HepG2 (cell line): ENCODE data around the gene TBC1D4. TPM values are rescaled to one million over a fixed set of nuclear protein-coding genes. Genes with fewer than 3 reads are reported as not detected.
A peak's percentile ranks its signal among the peaks of the same experiment; 100 is the strongest.

Source experiments
- FOSL2 ChIP-seq: sonication (generic); formaldehyde crosslinking; IDR thresholded peaks from 2 replicates; pipeline ENCODE4 v1.4.0; 2020; ENCODE audit warnings: missing genetic modification reagents
- FOXA3 ChIP-seq: IDR thresholded peaks from 2 replicates; pipeline ENCODE4 v1.6.1; 2016; ENCODE audit warnings: missing genetic modification reagents, missing compliant biosample characterization
- FOXO1 ChIP-seq: sonication (generic); formaldehyde crosslinking; IDR thresholded peaks from 2 replicates; pipeline ENCODE4 v1.4.0; 2020; ENCODE audit warnings: missing genetic modification reagents
- IRF2 ChIP-seq: IDR thresholded peaks from 2 replicates; pipeline ENCODE4 v1.6.1; 2018; ENCODE audit warnings: missing genetic modification reagents, missing compliant biosample characterization
- KLF15 ChIP-seq: sonication (generic); formaldehyde crosslinking; IDR thresholded peaks from 2 replicates; pipeline ENCODE4 v1.8.1; 2023; ENCODE audit warnings: borderline replicate concordance, mild to moderate bottlenecking, inconsistent platforms, missing genetic modification reagents, mixed read lengths
- KLF16 ChIP-seq, 2 experiments: sonication (generic) in 1 of 2; formaldehyde crosslinking in 1 of 2; IDR thresholded peaks; 2 replicates each; pipeline versions ENCODE4 v1.6.1 to v1.8.0; 2016 to 2023; ENCODE audit warnings: missing genetic modification reagents in 2 of 2, missing compliant biosample characterization in 1 of 2
- LCORL ChIP-seq, 2 experiments: fragments of 450-650 bp in 1 of 2; sonication (generic) in 1 of 2; formaldehyde crosslinking in 1 of 2; IDR thresholded peaks; 2 replicates each; pipeline versions ENCODE4 v1.5.0 to v1.6.1; 2017 to 2020; ENCODE audit warnings: antibody characterized with exemption in 1 of 2, missing genetic modification reagents in 1 of 2
- MXI1 ChIP-seq: IDR thresholded peaks from 3 replicates; pipeline ENCODE4 v1.6.1; 2012; ENCODE audit warnings: low read depth, low read length, inconsistent platforms, borderline replicate concordance
- POLR2A ChIP-seq, 2 experiments: IDR thresholded peaks; 2 replicates each; pipeline ENCODE4 v1.6.1; 2011; ENCODE audit warnings: low read depth in 2 of 2, low read length in 2 of 2, mild to moderate bottlenecking in 1 of 2, moderate library complexity in 1 of 2; ENCODE audit not compliant: insufficient read depth in 1 of 2
- PTBP1 ChIP-seq: fragments of 200-400 bp; formaldehyde crosslinking; IDR thresholded peaks from 2 replicates; pipeline ENCODE4 v1.6.1; 2018; ENCODE audit warnings: low read length, low read depth; ENCODE audit not compliant: poor library complexity, severe bottlenecking
- RARA ChIP-seq: IDR thresholded peaks from 2 replicates; pipeline ENCODE4 v1.6.1; 2016; ENCODE audit warnings: missing genetic modification reagents, missing compliant biosample characterization
- TBX3 ChIP-seq: fragments of 450-650 bp; IDR thresholded peaks from 2 replicates; pipeline ENCODE4 v1.6.1; 2017; ENCODE audit warnings: antibody characterized with exemption, mild to moderate bottlenecking, inconsistent platforms, borderline replicate concordance
- TCF7 ChIP-seq: sonication (generic); IDR thresholded peaks from 2 replicates; pipeline ENCODE4 v1.6.1; 2016; ENCODE audit warnings: antibody characterized with exemption, low read depth
- ZBTB8A ChIP-seq: sonication (generic); formaldehyde crosslinking; IDR thresholded peaks from 2 replicates; pipeline ENCODE4 v1.4.0; 2020; ENCODE audit warnings: mild to moderate bottlenecking, low read depth, missing genetic modification reagents, borderline replicate concordance
- ZNF329 ChIP-seq: sonication (generic); formaldehyde crosslinking; IDR thresholded peaks from 2 replicates; pipeline ENCODE4 v1.9.0; 2021; ENCODE audit warnings: low read depth, mild to moderate bottlenecking, missing genetic modification reagents
- ZNF569 ChIP-seq: sonication (generic); formaldehyde crosslinking; IDR thresholded peaks from 2 replicates; pipeline ENCODE4 v1.5.0; 2020; ENCODE audit warnings: mild to moderate bottlenecking, missing genetic modification reagents, moderate library complexity, borderline replicate concordance
- ZNF772 ChIP-seq: sonication (generic); formaldehyde crosslinking; IDR thresholded peaks from 2 replicates; pipeline ENCODE4 v1.5.0; 2020; ENCODE audit warnings: mild to moderate bottlenecking, missing genetic modification reagents
- ZNF773 ChIP-seq: sonication (generic); formaldehyde crosslinking; IDR thresholded peaks from 2 replicates; pipeline ENCODE4 v1.4.0; 2020; ENCODE audit warnings: missing genetic modification reagents, borderline replicate concordance
- polyA plus RNA-seq, 8 experiments: library from polyadenylated mRNA; depleted of rRNA in 3 of 8; stranded (reverse) in 7 of 8; unstranded in 1 of 8; fragments of >200 nt; fragmentation: Illumina TruSeq in 4 of 8; extraction: Trizol in 4 of 8; gene quantifications; 2 replicates each; pipeline versions ENCODE4 v1.2.1 to v1.2.3, GENCODE V29; 2011 to 2016; ENCODE audit warnings: low read depth in 4 of 8, missing spikeins in 1 of 8, mixed read lengths in 1 of 8; ENCODE audit not compliant: insufficient read depth in 1 of 8
- total RNA-seq, 5 experiments: library from RNA; depleted of rRNA; stranded (reverse); fragments of >200 nt; fragmentation: Illumina TruSeq; extraction: Trizol; gene quantifications; 2 replicates each; pipeline ENCODE4 v1.2.3, GENCODE V29; 2016; ENCODE audit warnings: low read depth in 1 of 5
- TF ChIP-seq, protein P1 (sequence below): fragments of 450-650 bp; IDR thresholded peaks from 2 replicates; pipeline ENCODE4 v1.6.1; 2017
- TF ChIP-seq, protein P2 (sequence below): sonication (generic); formaldehyde crosslinking; IDR thresholded peaks from 2 replicates; pipeline ENCODE4 v1.4.0; 2020; ENCODE audit warnings: mild to moderate bottlenecking, missing genetic modification reagents, borderline replicate concordance
- TF ChIP-seq, protein P3 (sequence below): IDR thresholded peaks from 2 replicates; pipeline ENCODE4 v1.4.0; 2020; ENCODE audit warnings: mild to moderate bottlenecking, missing genetic modification reagents

TBC1D4 gene
- total and polyA plus RNA-seq, 2 of the 13 experiments (the other 11 are each of a cell fraction or from before 2014, with no cell fraction given): 35.9 to 64.4 TPM

DNA sequence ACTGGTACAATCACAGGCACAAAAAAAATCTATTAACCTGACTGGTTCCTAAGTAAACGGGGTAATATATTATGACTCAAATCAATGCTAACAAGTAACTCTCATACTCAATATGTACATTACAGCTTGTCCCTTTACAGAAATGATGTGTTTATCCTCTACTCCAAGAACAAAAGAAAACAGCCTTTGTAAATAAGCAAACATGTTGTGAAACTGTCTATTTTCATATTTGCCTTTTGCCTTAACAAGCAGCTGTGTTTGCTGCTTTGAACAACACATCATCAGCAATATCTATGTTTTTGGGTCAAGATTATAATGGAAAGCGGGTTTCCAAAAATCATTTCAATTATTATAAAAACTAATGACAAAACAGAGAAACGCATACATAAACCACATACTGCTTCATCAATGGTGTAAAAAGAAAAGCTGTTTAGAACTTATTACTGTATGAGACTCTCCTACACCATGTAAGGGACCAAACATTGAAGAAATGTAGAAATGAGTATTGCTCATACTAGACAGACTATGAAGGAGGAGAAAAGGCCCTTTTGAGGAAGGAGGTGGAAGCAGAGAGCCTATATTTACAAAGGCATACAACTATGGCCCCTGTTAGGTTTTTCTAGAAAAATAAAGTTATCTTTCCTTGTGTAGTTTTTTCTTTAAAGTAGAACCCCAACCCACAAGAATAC is 14.8 kb downstream of the TBC1D4 start (continued):
- TF ChIP-seq ZNF329: no peak
- TF ChIP-seq ZNF772: no peak
- TF ChIP-seq, protein P1, sequence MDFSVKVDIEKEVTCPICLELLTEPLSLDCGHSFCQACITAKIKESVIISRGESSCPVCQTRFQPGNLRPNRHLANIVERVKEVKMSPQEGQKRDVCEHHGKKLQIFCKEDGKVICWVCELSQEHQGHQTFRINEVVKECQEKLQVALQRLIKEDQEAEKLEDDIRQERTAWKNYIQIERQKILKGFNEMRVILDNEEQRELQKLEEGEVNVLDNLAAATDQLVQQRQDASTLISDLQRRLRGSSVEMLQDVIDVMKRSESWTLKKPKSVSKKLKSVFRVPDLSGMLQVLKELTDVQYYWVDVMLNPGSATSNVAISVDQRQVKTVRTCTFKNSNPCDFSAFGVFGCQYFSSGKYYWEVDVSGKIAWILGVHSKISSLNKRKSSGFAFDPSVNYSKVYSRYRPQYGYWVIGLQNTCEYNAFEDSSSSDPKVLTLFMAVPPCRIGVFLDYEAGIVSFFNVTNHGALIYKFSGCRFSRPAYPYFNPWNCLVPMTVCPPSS: no peak
- no peak for TF ChIP-seq PTBP1
- TF ChIP-seq ZNF773 (CRISPR knock-in tag): no peak
- TF ChIP-seq, protein P2, sequence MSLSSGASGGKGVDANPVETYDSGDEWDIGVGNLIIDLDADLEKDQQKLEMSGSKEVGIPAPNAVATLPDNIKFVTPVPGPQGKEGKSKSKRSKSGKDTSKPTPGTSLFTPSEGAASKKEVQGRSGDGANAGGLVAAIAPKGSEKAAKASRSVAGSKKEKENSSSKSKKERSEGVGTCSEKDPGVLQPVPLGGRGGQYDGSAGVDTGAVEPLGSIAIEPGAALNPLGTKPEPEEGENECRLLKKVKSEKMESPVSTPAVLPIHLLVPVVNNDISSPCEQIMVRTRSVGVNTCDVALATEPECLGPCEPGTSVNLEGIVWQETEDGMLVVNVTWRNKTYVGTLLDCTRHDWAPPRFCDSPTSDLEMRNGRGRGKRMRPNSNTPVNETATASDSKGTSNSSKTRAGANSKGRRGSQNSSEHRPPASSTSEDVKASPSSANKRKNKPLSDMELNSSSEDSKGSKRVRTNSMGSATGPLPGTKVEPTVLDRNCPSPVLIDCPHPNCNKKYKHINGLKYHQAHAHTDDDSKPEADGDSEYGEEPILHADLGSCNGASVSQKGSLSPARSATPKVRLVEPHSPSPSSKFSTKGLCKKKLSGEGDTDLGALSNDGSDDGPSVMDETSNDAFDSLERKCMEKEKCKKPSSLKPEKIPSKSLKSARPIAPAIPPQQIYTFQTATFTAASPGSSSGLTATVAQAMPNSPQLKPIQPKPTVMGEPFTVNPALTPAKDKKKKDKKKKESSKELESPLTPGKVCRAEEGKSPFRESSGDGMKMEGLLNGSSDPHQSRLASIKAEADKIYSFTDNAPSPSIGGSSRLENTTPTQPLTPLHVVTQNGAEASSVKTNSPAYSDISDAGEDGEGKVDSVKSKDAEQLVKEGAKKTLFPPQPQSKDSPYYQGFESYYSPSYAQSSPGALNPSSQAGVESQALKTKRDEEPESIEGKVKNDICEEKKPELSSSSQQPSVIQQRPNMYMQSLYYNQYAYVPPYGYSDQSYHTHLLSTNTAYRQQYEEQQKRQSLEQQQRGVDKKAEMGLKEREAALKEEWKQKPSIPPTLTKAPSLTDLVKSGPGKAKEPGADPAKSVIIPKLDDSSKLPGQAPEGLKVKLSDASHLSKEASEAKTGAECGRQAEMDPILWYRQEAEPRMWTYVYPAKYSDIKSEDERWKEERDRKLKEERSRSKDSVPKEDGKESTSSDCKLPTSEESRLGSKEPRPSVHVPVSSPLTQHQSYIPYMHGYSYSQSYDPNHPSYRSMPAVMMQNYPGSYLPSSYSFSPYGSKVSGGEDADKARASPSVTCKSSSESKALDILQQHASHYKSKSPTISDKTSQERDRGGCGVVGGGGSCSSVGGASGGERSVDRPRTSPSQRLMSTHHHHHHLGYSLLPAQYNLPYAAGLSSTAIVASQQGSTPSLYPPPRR: peak; percentile 80
- TF ChIP-seq ZNF569 (CRISPR knock-in tag): no peak
- peak; percentile 60 for TF ChIP-seq TCF7
- TF ChIP-seq MXI1: no peak; the same call in 2 of the 3 replicates
- no peak for TF ChIP-seq IRF2 (CRISPR knock-in tag)
- TF ChIP-seq FOXA3 (CRISPR knock-in tag): peak; percentile 95
- TF ChIP-seq FOXO1 (CRISPR knock-in tag): peak; percentile 72; the same call in 1 of the 2 replicates
- no peak for TF ChIP-seq POLR2A (IDR thresholded peaks at IDR 0.05; ENCODE audit: insufficient read depth in 1 of 2, low read depth in 2 of 2, low read length in 2 of 2)
- no peak for TF ChIP-seq LCORL (IDR thresholded peaks at IDR 0.05)
- 0 out of 2 replicates have a peak, but pooled peaks have one; percentile 27 for TF ChIP-seq LCORL (CRISPR knock-in tag; IDR thresholded peaks at IDR 0.05)
- TF ChIP-seq, protein P3, sequence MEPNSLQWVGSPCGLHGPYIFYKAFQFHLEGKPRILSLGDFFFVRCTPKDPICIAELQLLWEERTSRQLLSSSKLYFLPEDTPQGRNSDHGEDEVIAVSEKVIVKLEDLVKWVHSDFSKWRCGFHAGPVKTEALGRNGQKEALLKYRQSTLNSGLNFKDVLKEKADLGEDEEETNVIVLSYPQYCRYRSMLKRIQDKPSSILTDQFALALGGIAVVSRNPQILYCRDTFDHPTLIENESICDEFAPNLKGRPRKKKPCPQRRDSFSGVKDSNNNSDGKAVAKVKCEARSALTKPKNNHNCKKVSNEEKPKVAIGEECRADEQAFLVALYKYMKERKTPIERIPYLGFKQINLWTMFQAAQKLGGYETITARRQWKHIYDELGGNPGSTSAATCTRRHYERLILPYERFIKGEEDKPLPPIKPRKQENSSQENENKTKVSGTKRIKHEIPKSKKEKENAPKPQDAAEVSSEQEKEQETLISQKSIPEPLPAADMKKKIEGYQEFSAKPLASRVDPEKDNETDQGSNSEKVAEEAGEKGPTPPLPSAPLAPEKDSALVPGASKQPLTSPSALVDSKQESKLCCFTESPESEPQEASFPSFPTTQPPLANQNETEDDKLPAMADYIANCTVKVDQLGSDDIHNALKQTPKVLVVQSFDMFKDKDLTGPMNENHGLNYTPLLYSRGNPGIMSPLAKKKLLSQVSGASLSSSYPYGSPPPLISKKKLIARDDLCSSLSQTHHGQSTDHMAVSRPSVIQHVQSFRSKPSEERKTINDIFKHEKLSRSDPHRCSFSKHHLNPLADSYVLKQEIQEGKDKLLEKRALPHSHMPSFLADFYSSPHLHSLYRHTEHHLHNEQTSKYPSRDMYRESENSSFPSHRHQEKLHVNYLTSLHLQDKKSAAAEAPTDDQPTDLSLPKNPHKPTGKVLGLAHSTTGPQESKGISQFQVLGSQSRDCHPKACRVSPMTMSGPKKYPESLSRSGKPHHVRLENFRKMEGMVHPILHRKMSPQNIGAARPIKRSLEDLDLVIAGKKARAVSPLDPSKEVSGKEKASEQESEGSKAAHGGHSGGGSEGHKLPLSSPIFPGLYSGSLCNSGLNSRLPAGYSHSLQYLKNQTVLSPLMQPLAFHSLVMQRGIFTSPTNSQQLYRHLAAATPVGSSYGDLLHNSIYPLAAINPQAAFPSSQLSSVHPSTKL (CRISPR knock-in tag): peak; percentile 89
- TF ChIP-seq KLF16 (CRISPR knock-in tag; IDR thresholded peaks at IDR 0.05): peak in 1 of 2 experiments; percentile 81; a peak in 2 of 4 replicates
- no peak for TF ChIP-seq KLF15 (CRISPR knock-in tag)
- TF ChIP-seq RARA (CRISPR knock-in tag): peak; percentile 77
- no peak for TF ChIP-seq ZBTB8A (CRISPR knock-in tag)
- TF ChIP-seq FOSL2 (CRISPR knock-in tag): no peak
- TF ChIP-seq TBX3: peak; percentile 96
